Spleen (tissue), 7 donors: Measurements from ENCODE around the gene KCTD13.

Experiments
- POLR2A ChIP-seq, 3 donors: fragments of 450-650 bp; IDR thresholded peaks; one replicate each; pipeline ENCODE4 v1.5.1; 2017; ENCODE audit warnings: antibody characterized with exemption in 3 of 3, mild to moderate bottlenecking in 1 of 3
- POLR2AphosphoS5 ChIP-seq, 3 donors: sonication (generic); formaldehyde crosslinking; IDR thresholded peaks; one replicate each; pipeline ENCODE4 v1.5.1; 2017; ENCODE audit warnings: antibody characterized with exemption in 3 of 3
- TF ChIP-seq, protein P1 (sequence below), 11 experiments: fragments of 200-600 bp in 7 of 11; fragments of 450-650 bp in 4 of 11; sonication (generic) in 4 of 11; IDR thresholded peaks in 8 of 11; conservative IDR thresholded peaks in 3 of 11; 1 replicate in 7 of 11; 2 replicates in 4 of 11; pipeline versions ENCODE4 v1.4.0 to v1.8.0; 2016 to 2021; ENCODE audit warnings: antibody characterized with exemption in 11 of 11, inconsistent platforms in 4 of 11, mild to moderate bottlenecking in 1 of 11
- donor health status: DM: no; HTN: no; CAD: no; lungs with moderate emphysema.
- donor health status: DM: no; HTN: no; CAD: no.
- donor health status: DM: no; HTN: no; CAD: no.

DNA sequence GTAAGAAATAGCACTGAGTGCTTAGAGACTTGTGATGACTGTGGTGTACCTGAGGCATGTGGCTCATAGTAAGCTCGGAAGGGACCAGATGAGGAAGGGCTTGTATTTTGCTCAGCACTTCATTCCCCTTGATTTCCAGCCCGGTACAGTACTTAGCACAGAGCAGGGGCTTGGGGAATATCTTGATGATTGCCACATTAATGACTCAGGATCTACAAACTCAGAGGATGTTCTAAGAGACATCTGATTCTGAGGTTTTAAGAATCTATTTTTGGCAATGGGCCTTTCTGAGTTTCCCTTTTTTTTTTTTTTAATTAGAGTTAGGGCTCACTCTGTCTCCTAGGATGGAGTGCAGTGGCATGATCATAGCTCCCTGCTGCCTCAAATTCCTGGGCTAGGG is 16.6 kb downstream of the KCTD13 start:
- TF ChIP-seq, protein P1, sequence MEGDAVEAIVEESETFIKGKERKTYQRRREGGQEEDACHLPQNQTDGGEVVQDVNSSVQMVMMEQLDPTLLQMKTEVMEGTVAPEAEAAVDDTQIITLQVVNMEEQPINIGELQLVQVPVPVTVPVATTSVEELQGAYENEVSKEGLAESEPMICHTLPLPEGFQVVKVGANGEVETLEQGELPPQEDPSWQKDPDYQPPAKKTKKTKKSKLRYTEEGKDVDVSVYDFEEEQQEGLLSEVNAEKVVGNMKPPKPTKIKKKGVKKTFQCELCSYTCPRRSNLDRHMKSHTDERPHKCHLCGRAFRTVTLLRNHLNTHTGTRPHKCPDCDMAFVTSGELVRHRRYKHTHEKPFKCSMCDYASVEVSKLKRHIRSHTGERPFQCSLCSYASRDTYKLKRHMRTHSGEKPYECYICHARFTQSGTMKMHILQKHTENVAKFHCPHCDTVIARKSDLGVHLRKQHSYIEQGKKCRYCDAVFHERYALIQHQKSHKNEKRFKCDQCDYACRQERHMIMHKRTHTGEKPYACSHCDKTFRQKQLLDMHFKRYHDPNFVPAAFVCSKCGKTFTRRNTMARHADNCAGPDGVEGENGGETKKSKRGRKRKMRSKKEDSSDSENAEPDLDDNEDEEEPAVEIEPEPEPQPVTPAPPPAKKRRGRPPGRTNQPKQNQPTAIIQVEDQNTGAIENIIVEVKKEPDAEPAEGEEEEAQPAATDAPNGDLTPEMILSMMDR (IDR thresholded peaks at IDR 0.05 in 8 of 11, conservative IDR thresholded peaks at IDR 0.05 in 3 of 11) = no peak
- TF ChIP-seq POLR2A (IDR thresholded peaks at IDR 0.05) (no peak), POLR2AphosphoS5 (IDR thresholded peaks at IDR 0.05) (no peak)
